Heart left ventricle (tissue), 13 donors: ENCODE data around the gene STAMBP.

ENCODE experiments used
- CTCF ChIP-seq, 12 donors: fragments of 200-600 bp; sonication (generic) in 4 of 12; IDR thresholded peaks; one replicate each; pipeline versions ENCODE4 v1.5.0 to v1.8.0; 2018 to 2022; ENCODE audit warnings: antibody characterized with exemption in 12 of 12, mild to moderate bottlenecking in 5 of 12
- POLR2A ChIP-seq, 2 donors: fragments of 450-650 bp; IDR thresholded peaks; one replicate each; pipeline ENCODE4 v1.6.1; 2017; ENCODE audit warnings: antibody characterized with exemption in 2 of 2, mild to moderate bottlenecking in 2 of 2, moderate library complexity in 2 of 2
- donor health status: ischemic (EF 13 %, LVEDD 7.1; RV severe dilation, severe dysfunction).
- donor health status: DM: no; HTN: yes; CAD: no.
- donor health status: DM: no; HTN: no; CAD: no.
- donor health status: ischemic (EF 25% LVEDD 6.9; RV normal size, moderate dysfunction).
- donor health status: ischemic (EF 25% LVEDD 5.7; RV mildly dilated, moderate dysfunction).
- donor health status: ischemic (EF 35%, LVEDD 5.7; RV mildly dilated, moderate dysfunction).
- donor health status: nonischemic (EF 11% LVEDD 7.7; RV severe dilation, severe dysfunction).
- donor health status: DM: yes; HTN: yes; CAD: no.
- donor health status: PGD.
- donor health status: ischemic (EF 29% LVEDD 5.4; RV normal size, mild dysfunction).
- donor health status: nonischemic (EF 23%, LVEDD 6.1; RV moderate dilation, normal function).

DNA sequence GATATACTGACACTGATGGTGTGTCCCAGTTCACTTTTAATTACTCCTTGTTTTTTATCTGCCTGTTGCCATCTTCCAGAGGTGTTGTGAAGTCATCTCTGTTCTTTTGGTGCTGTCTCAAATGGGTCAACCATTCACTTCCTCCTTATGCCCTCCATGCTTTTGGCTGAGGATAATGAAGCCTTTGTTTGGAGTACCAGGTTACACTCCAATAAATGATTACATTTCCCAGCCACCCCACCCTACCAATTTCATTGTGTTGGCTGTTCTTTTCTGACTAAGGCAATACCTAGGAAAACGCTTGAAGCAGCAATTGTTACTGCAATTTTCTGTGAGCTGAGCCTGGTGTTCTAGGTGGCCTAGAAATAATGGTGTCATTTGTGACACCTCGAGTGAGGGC, 34.2 kb downstream of the STAMBP start:
- TF ChIP-seq CTCF (IDR thresholded peaks at IDR 0.05) (no peak), POLR2A (IDR thresholded peaks at IDR 0.05) (no peak)
